ENCODE results near the gene HHEX.
"Not testable (repeated sequence)": the region's sequence is repeated elsewhere in the genome, so short reads cannot be mapped to it uniquely, and the experiment has no call there.

HHEX gene

DNA sequence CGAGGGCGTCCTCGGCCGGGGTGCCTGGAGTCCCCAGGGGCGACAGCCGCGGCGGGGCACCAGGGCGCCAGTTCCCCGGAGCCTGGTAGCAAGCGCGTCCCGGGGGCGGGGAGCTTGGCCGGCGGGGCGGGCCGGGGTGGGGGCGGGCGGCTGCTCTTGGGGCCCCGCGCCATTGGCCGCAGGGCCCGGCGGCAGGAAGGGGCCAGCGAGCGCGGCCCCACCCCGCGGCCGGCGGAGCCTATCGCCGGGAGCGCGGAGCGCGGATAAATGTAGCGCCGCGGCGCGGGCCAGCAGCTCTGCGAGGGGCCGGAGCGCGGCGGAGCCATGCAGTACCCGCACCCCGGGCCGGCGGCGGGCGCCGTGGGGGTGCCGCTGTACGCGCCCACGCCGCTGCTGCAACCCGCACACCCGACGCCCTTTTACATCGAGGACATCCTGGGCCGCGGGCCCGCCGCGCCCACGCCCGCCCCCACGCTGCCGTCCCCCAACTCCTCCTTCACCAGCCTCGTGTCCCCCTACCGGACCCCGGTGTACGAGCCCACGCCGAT lies at the start of gene HHEX:
Gene HHEX (plus strand): TSS at position 293 of the 548 bp plus-strand sequence. CDS start 32 bp downstream, at position 325.
- DNase-seq (ENCODE audit: low read depth in 1 of 2, low spot score in 1 of 2), result no peak

DNA sequence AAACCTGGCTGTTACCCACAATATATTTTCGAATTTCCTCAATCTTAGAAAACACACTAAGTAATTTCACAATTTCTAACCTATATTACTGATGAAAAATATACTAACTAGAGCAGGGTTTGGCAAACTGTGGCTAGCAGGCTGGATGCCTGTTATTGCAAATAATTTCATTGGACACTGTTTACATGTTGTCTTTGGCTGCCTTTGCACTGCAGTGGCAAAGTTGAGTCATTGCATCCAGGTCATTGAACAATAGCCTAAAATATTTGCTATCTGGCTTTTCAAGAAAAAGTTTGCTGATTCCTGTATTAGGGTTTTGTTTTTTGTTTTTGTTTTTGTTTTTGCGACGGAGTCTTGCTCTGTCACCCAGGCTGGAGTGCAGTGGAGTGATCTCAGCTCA lies 49.6 kb upstream of the HHEX start:
- DNase-seq (ENCODE audit: low read depth in 1 of 2, low spot score in 1 of 2), result no peak

DNA sequence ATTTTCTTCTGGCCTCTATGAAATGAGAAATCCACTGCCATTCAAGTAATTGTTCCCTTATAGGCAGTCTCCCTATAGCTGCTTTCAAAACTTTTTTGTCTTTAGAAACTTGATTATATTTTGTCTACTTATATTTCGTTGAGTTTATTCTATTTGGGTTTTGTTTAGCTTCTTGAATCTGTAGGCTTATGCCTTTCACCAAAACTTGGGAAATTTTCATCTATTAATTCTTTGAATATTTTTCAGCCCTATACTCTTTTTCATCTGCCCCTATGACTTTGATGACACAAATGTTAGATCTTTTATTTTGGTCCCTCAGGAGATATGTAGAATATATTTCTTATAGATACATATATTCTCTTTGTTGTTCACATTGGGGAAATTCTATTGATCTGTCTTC lies 48.3 kb upstream of the HHEX start:
- no peak for DNase-seq (ENCODE audit: low read depth in 1 of 2, low spot score in 1 of 2)

DNA sequence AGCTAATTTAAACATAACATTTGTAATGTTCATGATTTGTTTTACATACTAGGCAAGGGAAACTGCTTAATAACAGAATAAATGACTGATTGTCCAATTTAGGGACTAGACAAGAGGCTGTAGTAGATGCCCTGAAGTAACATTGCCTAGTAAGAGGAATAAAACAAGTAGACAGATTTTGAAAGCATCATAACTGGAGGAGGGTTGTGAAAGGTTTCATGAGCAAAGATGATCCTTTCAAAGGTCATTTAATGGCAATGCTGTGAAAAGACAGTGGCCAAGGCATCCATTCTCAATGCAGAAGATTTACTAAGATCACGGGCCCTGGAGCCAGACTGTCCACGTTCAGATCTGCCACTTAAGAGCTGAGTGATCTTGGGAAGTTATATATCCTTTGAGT lies 44.8 kb upstream of the HHEX start:
- DNase-seq (ENCODE audit: low read depth in 1 of 2, low spot score in 1 of 2), result no peak

DNA sequence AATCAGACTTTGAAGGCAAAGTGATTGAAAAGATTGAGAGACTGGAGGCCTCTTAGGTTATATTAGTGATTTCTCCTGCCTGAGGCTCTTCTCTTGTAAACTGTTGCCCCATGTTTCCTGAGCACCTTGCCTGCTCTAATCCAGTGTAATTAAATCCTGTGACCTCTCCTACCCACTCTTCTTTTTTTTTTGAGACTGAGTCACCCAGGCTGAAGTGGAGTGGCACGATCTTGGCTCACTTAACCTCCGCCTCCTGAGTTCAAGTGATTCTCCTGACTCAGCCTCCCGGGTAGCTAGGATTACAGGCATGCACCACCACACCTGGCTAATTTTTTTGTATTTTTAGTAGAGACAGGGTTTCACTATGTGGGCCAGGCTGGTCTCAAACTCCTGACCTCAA lies 38.9 kb upstream of the HHEX start:
- not testable (repeated sequence) for DNase-seq (ENCODE audit: low read depth in 1 of 2, low spot score in 1 of 2)

DNA sequence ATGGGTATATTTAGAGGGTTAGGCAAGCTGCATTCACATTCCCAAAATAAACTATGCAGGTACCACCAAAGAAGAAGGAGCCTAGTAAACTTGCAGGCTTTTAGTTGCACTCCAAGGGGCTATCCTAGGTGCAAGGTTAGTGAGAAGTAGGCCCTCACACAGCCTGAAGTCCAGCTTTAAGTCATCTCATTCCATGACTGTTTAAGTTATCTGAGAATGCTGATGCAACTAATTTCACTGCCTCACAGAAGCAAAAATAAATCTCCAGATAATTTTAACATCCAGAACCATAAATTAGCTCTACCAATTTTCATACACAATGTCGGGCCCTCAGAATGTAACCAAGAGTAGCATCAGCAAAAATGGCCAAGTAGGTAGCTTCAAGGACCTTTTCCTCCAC lies 34.3 kb upstream of the HHEX start:
- no peak for DNase-seq (ENCODE audit: low read depth in 1 of 2, low spot score in 1 of 2)

DNA sequence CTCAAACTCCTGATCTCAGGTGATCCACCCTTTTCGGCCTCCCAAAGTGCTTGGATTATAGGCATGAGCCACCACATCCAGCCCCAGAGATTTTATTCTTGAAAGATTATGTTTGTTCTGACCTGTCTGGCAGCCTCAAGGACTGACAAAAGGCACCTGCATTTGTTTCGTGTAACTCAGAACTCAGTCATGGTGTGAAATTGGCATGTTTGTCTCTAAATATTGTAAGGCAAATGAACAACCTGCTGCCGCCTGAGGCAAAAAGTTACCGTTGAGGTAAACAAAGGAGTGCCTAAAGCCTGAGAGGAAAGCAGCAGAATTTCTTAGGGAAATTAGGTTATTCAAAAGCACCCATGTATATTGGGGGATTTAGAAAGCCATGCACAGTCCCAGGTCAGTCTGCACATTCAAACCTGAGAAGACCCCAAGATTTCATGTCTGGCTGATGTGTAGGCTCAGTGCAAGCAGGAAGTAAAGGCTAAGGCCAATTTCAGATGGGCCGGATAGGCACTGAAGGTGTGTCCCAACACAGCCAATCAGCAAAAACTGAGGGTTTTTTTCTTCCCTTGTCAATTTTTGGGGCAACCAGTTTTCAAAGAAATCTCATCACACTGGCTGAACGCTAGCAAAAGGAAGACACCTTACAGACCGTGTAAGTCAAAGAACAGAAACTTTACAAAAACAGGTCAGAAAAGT lies 33.3 kb upstream of the HHEX start:
- no peak for DNase-seq (ENCODE audit: low read depth in 1 of 2, low spot score in 1 of 2)

DNA sequence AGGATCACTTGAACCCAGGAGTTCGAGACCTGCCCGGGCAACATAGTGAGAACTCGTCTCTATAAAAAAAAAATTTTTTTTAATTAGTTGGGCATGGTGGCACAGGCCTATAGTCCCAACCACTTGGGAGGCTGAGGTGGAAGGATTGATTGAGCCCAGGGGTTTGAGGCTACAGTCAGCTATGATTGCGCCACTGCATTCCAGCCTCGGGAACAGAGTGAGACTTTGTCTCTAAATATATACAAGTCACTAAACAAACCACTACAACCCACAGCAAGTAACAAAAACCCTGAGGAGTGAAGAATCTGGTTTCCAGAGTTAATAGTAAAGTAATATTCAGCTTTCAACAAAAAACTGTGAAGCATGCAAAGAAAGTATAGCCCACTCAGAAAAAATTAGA lies 32.7 kb upstream of the HHEX start:
- DNase-seq (ENCODE audit: low read depth in 1 of 2, low spot score in 1 of 2), result no peak

DNA sequence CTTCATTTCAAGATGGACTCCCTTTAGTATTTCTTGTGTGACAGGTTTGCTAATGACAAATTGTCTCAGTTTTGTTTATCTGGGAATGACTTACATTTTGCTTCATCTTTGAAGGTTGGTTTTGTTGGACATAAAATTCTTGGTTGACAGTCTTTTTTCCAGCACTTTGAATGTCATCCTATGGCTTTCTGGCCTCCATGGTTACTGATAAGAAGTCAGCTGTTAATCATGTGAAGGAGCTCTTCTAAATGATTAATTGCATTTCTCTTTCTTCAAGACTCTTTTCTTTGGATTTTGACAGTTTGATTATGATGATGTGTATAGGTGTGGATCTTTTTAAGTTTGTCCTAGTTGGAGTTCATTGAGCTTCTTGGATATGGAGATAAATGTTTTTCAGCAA lies 26.9 kb upstream of the HHEX start:
- no peak for DNase-seq (ENCODE audit: low read depth in 1 of 2, low spot score in 1 of 2)

DNA sequence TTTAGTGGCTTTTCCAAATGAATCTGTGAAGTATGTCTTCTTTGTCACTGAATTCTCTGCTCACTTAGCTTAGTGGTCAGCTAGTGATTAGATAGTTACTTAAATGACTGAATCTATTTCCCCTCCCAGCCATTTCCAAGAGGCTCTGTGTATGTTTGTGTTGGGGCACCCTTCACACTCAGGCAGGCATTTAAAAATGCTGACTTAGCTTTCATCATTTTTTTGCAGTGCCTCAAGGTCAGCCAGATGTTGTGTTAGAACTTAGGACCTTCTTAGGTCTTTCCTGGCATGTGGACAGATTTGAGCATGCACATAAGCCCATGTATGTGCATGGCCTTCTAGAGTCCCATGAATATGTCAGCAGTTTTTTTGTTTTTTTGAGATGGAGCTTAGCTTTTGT lies 25.4 kb upstream of the HHEX start:
- DNase-seq (ENCODE audit: low read depth in 1 of 2, low spot score in 1 of 2), result no peak

DNA sequence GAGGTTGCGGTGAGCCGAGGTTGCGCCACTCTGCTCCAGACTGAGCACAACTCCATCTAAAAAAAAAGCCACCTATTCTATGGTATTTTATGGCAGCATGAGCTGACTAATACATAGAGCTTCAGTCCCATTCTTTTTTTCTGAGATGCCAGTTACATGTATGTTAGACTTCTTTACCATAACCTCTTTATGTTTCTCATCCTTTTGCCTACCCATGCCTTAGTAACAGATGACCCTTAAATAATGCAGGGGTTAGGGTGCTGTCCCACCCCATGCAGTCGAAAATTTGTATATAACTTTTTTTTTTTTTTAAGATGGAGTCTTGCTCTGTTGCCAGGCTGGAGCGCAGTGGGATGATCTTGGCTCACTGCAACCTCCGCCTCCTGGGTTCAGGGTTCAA lies 22.7 kb upstream of the HHEX start:
- DNase-seq (ENCODE audit: low read depth in 1 of 2, low spot score in 1 of 2), result no peak

DNA sequence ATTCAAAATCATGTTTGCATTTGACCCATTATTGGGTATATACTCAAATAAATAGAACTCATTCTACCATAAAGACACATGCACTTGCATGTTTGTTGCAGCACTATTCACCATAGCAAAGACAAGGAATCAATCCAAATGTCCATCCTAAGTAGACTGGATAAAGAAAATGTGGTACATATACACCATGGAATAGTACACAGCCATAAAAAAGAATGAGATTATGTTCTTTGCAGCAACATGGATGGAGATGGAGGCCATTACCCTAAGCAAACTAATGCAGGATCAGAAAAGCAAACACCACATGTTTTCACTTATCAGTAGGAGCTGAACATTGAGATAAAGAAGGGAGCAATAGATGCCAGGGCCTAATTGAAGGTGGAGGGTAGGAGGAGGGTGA lies 12.0 kb upstream of the HHEX start:
- no peak for DNase-seq (ENCODE audit: low read depth in 1 of 2, low spot score in 1 of 2)

DNA sequence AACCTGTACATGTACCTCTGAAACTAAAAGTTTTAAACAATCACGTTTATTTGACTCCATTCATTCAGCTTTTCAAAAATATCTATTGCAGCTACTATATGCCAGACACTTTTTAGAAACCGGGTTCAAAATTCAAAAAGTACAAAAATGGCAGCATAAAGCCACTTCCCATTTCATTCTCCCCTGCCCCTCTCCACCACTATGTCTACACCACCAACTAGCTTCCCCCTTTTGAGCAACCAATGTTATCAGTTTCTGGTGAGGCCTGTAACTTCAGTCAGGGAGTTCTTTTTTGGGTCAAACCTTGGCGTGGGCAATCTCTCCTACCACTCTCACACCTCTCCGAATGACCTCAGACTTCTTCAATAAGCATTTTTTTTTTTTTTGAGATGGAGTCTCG lies 11.5 kb upstream of the HHEX start:
- no peak for DNase-seq (ENCODE audit: low read depth in 1 of 2, low spot score in 1 of 2)

DNA sequence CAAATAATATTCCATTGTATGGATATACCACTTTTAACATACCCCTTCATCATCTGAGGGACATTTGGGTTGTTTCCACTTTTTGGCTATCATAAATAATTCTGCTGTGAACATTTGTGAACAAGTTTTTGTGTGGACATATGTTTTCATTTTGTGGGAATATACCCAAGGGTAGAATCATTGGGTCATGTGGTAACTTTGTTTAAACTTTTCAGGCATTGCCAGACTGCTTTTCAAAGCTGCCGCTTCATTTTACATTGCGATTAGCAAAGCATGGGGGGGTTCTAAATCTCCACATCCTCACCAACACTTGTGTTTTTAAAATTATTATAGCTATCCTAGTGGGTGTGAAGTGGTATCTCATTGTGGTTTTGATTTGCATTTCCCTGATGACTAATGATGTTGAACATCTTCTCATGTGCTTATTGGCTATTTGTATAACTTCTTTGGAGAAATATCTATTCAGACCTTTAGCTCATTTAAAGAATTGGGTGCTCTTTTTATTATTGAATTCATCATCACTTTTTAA lies 8.4 kb upstream of the HHEX start:
- DNase-seq (ENCODE audit: low read depth in 1 of 2, low spot score in 1 of 2), result no peak

DNA sequence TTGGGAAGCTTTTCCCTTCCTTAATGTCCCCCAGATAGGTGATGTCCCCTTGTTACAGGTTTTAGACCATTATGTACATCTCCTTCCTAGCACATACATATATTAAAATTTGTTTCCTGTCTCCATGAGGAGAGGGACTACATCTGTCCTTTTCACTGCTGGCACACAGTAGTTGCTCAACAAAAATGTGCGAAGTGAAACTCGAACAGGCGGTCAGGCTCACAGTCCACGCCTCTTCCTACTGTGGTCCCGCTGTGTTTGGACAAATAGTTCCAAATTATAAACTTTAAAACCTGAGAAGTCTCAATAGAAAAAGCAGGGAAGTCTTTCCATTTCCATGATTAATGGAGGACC lies 1.2 kb upstream of the HHEX start:
- DNase-seq (ENCODE audit: low read depth in 1 of 2, low spot score in 1 of 2), result no peak

DNA sequence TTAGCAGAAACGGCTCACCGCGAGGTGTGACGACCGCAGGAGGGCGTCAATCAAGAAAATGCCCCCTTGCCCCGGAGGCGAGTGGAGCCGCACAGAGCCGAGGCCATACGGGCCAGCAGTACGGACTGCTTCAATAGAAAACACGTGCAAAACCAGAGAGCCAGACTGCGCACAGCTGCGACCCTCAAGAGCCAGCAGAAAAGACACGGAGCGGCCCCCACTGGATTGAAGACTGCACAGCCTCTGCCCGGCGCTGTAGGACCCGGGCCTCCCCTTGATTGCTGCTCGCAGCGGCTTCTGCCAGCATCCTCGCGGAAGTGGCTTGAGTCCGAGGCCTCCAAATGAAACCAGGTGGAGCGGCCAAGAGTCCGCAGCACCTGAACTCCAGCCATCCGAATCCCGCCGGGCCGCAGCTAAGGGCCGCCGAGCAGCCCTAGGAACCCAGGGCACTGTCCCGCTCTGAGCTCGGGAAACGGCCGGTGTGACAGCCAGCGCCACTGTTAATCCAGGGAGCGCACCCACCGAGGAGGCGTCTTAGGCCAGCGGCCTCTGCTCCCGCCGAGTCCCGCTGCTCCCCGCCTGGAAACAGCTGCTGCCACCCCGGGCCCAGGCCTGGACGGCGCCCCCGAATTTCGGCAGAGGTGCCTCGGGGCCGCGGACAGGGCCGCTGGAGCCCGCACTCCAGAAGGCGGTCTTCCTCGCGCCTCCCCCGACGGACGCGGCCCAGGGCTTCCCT lies 660 bp upstream of the HHEX start:
- DNase-seq (ENCODE audit: low read depth in 1 of 2, low spot score in 1 of 2), result no peak

DNA sequence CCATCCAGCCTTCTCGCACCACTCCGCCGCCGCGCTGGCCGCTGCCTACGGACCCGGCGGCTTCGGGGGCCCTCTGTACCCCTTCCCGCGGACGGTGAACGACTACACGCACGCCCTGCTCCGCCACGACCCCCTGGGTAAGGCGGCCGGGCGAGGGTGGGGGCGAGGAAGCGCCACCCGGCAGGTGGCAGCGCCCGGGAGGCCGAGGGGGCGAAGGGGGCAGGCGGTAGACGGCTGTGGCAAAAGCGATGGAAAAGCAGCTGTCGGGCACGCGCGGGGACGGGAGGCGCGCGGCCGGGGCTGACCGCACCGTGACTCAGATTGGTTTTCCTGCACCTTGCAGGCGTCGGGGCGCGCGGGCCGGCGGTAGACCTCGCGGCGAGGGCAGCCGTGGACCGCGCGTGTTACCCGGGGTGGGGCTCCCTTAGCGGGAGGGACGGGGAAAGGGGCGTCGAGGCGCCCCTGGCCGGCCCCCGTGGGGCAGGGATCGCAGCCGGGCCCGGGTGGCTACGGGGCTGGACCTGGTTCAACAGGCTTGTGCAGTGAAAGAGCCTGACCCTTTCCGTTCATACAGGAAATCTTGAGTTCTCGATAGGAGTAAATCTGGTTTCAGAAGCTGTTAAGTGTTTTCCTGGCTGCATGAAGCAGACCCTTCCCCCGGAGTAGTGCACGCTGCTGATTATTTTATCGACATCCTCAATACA lies 608 bp downstream of the HHEX start:
- peak in 1 of 2 donors; percentile 33 for DNase-seq (ENCODE audit: low read depth in 1 of 2, low spot score in 1 of 2)

DNA sequence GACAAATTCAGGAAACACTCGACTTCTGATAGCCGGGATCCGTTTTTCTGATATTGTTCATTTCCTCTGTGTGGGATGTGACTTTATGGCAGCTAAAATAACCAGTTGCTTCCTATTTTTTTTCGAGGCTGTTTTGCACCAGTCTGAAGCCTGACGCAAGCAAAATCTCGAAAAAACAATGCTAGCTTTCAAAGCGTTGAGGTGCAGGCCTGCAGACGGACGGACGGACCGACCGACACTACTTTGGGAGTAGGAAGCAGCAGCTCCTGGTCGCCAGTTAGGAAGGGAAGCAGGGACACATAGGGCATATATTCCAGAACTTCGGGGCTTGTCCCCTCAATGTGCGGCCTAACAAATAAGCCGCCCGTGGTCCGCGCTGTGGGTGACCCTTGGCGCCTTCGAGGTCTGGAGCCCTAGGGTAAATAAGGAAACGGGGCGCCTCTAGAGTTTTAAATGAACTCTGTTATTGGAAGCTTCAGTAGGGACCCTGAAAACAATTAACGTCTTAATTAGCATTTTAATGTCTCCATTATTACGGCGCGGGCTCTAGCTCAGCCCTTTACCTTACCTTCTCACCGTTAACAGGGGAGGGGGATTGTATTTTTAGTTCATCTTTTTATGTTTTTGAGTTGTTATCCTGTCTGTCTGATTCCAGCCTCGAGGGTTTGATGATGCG lies 1.3 kb downstream of the HHEX start:
- DNase-seq (ENCODE audit: low read depth in 1 of 2, low spot score in 1 of 2), result no peak

DNA sequence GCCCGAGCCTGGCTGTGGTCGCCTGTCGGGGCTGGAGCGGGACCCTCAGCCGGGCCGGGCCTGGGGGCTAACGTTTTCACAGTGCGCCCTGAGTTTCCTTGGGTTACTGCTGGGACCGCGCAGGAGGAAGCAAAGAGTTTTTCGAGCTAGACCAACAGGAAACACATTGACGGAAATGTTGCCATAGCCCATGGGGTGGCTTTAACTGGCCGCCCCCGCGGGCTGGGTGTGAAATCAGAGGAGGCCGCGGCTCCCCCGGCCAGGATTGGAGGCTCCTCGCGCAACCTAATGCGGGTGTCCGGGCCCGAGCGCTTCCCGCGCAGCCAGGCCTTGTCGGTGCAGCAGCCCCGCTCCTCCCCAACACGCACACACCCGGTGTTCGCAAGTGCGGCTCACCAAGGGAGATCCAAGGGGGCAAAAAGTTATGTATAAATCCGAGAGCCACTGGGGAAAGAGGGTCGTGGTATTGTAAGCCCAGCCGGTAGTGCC lies 1.9 kb downstream of the HHEX start:
- no peak for DNase-seq (ENCODE audit: low read depth in 1 of 2, low spot score in 1 of 2)

DNA sequence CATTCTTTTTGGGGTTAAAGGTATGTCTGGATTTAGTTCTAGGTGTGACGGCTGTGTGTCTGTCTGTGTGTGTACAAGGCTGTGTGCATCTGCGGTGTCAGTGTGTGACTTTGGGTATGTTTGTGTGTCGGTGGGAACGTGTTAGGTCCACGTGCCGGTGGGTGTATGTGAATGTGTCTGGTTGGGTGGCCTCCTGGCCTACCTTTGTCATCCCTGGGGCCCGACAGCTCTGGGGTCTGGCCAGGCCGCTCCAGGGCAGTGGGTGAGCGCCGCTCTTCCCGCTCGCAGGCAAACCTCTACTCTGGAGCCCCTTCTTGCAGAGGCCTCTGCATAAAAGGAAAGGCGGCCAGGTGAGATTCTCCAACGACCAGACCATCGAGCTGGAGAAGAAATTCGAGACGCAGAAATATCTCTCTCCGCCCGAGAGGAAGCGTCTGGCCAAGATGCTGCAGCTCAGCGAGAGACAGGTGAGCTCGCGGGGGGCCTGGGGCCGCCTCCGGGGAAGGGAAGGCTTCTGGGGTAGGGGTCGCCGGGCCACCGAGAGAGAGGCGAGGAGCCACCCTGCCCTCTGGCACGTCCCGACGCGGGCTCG lies 2.4 kb downstream of the HHEX start:
- DNase-seq (ENCODE audit: low read depth in 1 of 2, low spot score in 1 of 2), result no peak

Data from activated CD4-positive, alpha-beta T cell treated with anti-CD3 and anti-CD28 coated beads, Interleukin-2, amount 50 U/mL, for 24 hours (primary cell).